ENCODE data around the gene LARP1B. TPM values are rescaled to one million over a fixed set of nuclear protein-coding genes. Genes with fewer than 3 reads are reported as not detected.

LARP1B gene
- total and polyA plus RNA-seq, 2 of the 8 experiments (the other 6 are each of a cell fraction or from before 2014, with no cell fraction given), result 10.6 to 47.0 TPM

GRCh38 chr4:128163177-128164117 is 102.3 kb downstream of the LARP1B start (continued):
- no peak for TF ChIP-seq TBP (IDR thresholded peaks at IDR 0.05; ENCODE audit: low read depth, low read length)
- no peak for TF ChIP-seq YY1 (IDR thresholded peaks at IDR 0.05; ENCODE audit: low read depth, low read length)
- TF ChIP-seq SIRT6 (IDR thresholded peaks at IDR 0.05; ENCODE audit: low read length), result no peak
- TF ChIP-seq EZH2 (IDR thresholded peaks at IDR 0.05; ENCODE audit: low read depth, low read length, severe bottlenecking), result no peak
- TF ChIP-seq SRF (IDR thresholded peaks at IDR 0.05; ENCODE audit: low read depth, low read length), result no peak
- TF ChIP-seq MAFK (IDR thresholded peaks at IDR 0.05; ENCODE audit: low read depth, low read length), result no peak

All from H1 (cell line).